Measurements from ENCODE around the gene ZNF599. TPM values are rescaled to one million over a fixed set of nuclear protein-coding genes. Genes with fewer than 3 reads are reported as not detected.

The ZNF599 gene
- total RNA-seq, 2 donors from 2014 or later: 4.1 to 5.8 TPM

Other genes with a start within 250 kb of the ZNF599 start
- gene SCGB2B2, start 96.1 kb downstream of the ZNF599 start, total RNA-seq: under 1 TPM; 0.56 to 0.90 TPM
- 10 to 100 TPM; 22.9 to 26.0 TPM for gene ZNF302, start 95.5 kb downstream of the ZNF599 start, total RNA-seq
- gene ZNF181, start 39.0 kb downstream of the ZNF599 start, total RNA-seq: 10 to 100 TPM; 10.0 to 12.1 TPM
- 1 to 10 TPM; 2.2 to 3.4 TPM for gene ZNF30, start 153.7 kb upstream of the ZNF599 start, total RNA-seq
- 1 to 10 TPM; 4.9 to 6.2 TPM for gene ZNF792, start 191.0 kb upstream of the ZNF599 start, total RNA-seq
- 10 to 100 TPM; 83.0 to 87.0 TPM for gene GRAMD1A, start 227.1 kb upstream of the ZNF599 start, total RNA-seq

Data from posterior vena cava (tissue), 2 donors.